PC-3 (cell line): ENCODE data around the gene MET. TPM values are rescaled to one million over a fixed set of nuclear protein-coding genes. Genes with fewer than 3 reads are reported as not detected.

Experiments used
- ATAC-seq: fragments of 200-7000 bp; cut with Tn5 transposase; 2 replicates; pipeline ENCODE4 v1.9.1; 2020; ENCODE audit warnings: mild to moderate bottlenecking, moderate library complexity
- BruUV-seq: library from RNA; stranded (reverse); fragments of 400-500 nt; replicated peaks from 2 replicates; lab custom pipeline; 2021; lab: Mats Ljungman, UMichigan
- CTCF ChIA-PET: fragments of 300-600 bp; sonication (Branson Sonifier 250); formaldehyde crosslinking; loops from one replicate; lab custom pipeline; 2022; ENCODE audit warnings: antibody characterized with exemption; lab: Charles Lee
- POLR2A ChIA-PET: fragments of 300-600 bp; sonication (Branson Sonifier 250); formaldehyde crosslinking; loops from one replicate; lab custom pipeline; 2022; ENCODE audit warnings: antibody characterized with exemption; ENCODE audit not compliant: unreplicated experiment; lab: Charles Lee
- DNase-seq: peaks from one replicate; pipeline ENCODE4 v3.0.0-alpha.2; 2015
- H2AFZ ChIP-seq: fragments of 300-600 bp; sonication (generic); 2 replicates; pipeline ENCODE4 v1.6.0; 2016; ENCODE audit warnings: antibody characterized with exemption, low read length
- H3F3A ChIP-seq: fragments of 300-600 bp; sonication (generic); one replicate; pipeline ENCODE4 v1.6.0; 2017; ENCODE audit warnings: antibody characterized with exemption, low read length, control low read depth, mild to moderate bottlenecking; ENCODE audit not compliant: unreplicated experiment
- H3K27ac ChIP-seq: fragments of 300-600 bp; sonication (generic); 2 replicates; pipeline ENCODE4 v1.5.1; 2016; ENCODE audit warnings: mild to moderate bottlenecking, low read length
- H3K27me3 ChIP-seq: fragments of 300-600 bp; sonication (generic); 2 replicates; pipeline ENCODE4 v1.6.1; 2016; ENCODE audit warnings: low read length, mixed read lengths
- H3K36me3 ChIP-seq: fragments of 300-600 bp; sonication (generic); 2 replicates; pipeline ENCODE4 v1.6.1; 2016; ENCODE audit warnings: low read depth, mixed run types, low read length, mixed read lengths
- H3K4me1 ChIP-seq: fragments of 300-600 bp; sonication (generic); 2 replicates; pipeline ENCODE4 v1.5.1; 2016; ENCODE audit warnings: low read length; ENCODE audit not compliant: insufficient read depth
- H3K4me2 ChIP-seq: fragments of 300-600 bp; sonication (generic); 2 replicates; pipeline ENCODE4 v1.6.0; 2016; ENCODE audit warnings: low read length
- H3K4me3 ChIP-seq: fragments of 300-600 bp; sonication (generic); 2 replicates; pipeline ENCODE4 v1.5.1; 2016; ENCODE audit warnings: mild to moderate bottlenecking, low read length, mixed read lengths
- H3K79me2 ChIP-seq: fragments of 300-600 bp; sonication (generic); 2 replicates; pipeline ENCODE4 v1.6.1; 2017; ENCODE audit warnings: low read length, mixed read lengths
- H3K9ac ChIP-seq: fragments of 300-600 bp; sonication (generic); 2 replicates; pipeline ENCODE4 v1.6.0; 2016; ENCODE audit warnings: mild to moderate bottlenecking, low read length
- H3K9me2 ChIP-seq: fragments of 300-600 bp; sonication (generic); replicated peaks from 2 replicates; pipeline ENCODE4 v1.6.1; 2016; ENCODE audit warnings: mixed run types, low read length, mixed read lengths
- H3K9me3 ChIP-seq: fragments of 300-600 bp; sonication (generic); 2 replicates; pipeline ENCODE4 v1.6.1; 2016; ENCODE audit warnings: low read length, mixed read lengths
- H4K20me1 ChIP-seq: fragments of 300-600 bp; sonication (generic); 2 replicates; pipeline ENCODE4 v1.6.1; 2016; ENCODE audit warnings: low read length, mixed read lengths
- EZH2 ChIP-seq: fragments of 300-600 bp; sonication (generic); IDR thresholded peaks from one replicate; pipeline ENCODE4 v1.6.1; 2017; ENCODE audit warnings: antibody characterized with exemption, mild to moderate bottlenecking, low read length; ENCODE audit not compliant: unreplicated experiment
- EZH2phosphoT487 ChIP-seq: fragments of 300-600 bp; sonication (generic); IDR thresholded peaks from 2 replicates; pipeline ENCODE4 v1.6.1; 2018; ENCODE audit warnings: mild to moderate bottlenecking, antibody characterized with exemption, low read length, borderline replicate concordance
- intact Hi-C: fragments of 100-400 bp; cut with micrococcal nuclease; formaldehyde crosslinking; loops from 2 replicates; pipeline ENCODE4 v1.9.0; 2023
- total RNA-seq: library from RNA; depleted of rRNA; stranded (reverse); fragments of >200 nt; gene quantifications from 2 replicates; pipeline ENCODE4 v1.2.3, GENCODE V29; 2014
- TF ChIP-seq, protein P1 (sequence below): fragments of 300-600 bp; sonication (generic); conservative IDR thresholded peaks from 2 replicates; pipeline ENCODE4 v1.5.1; 2017; ENCODE audit warnings: antibody characterized with exemption, low read depth, mild to moderate bottlenecking, low read length

MET gene
- total RNA-seq, 1 experiment from 2014 or later, result 118 TPM

DNA sequence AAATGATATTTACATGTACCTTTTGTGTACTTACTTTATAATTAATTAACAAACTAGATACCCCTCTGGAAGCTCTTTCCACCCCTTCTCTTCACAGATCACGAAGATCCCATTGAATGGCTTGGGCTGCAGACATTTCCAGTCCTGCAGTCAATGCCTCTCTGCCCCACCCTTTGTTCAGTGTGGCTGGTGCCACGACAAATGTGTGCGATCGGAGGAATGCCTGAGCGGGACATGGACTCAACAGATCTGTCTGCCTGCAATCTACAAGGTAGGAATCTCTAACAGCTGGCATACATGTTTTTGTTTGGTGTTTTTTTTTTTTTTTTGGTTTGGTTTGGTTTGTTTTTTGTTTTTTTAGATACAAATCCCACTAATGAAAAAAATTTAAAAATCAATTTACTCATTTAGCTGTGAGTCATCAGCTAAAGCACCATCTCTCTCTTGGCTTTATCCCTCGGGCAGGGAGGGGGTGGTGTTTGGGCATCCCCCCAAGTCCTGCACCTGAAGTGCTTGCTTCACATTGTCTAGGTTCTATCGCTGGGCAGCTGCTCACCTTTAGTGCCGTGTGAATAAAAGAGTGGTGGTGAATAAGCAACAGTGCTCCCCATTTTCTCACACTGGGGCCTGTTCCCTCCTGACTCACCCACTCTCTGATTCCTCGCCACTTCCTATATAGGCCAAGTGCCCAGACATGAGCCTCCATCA is 68.9 kb downstream of the MET start:
- ChIA-PET CTCF (no interaction called here), POLR2A (no interaction called here)
- intact Hi-C loops, result no loop called here
- Histone ChIP-seq H3K4me2 (no peak overlapping the region), H2AFZ (no peak overlapping the region), H3K36me3 (peaks cover 63% of the 10 kb centered on the region), H3K79me2 (peaks cover 9% of the 10 kb centered on the region), H3K4me3 (no peak overlapping the region), H3K27me3 (no peaks in the 10 kb centered on the region), H3K9me3 (no peaks in the 10 kb centered on the region), H3K9me2 (no peaks in the 10 kb centered on the region), H3F3A (no peaks in the 10 kb centered on the region), H3K9ac (no peak overlapping the region), H3K27ac (no peak overlapping the region), H3K4me1 (peaks cover 10% of the 10 kb centered on the region; the same call in 1 of the 2 replicates), H4K20me1 (no peaks in the 10 kb centered on the region; the same call in 1 of the 2 replicates)
- DNase-seq (no peak), ATAC-seq (no peak; the same call in 1 of the 2 replicates)
- TF ChIP-seq, protein P1, sequence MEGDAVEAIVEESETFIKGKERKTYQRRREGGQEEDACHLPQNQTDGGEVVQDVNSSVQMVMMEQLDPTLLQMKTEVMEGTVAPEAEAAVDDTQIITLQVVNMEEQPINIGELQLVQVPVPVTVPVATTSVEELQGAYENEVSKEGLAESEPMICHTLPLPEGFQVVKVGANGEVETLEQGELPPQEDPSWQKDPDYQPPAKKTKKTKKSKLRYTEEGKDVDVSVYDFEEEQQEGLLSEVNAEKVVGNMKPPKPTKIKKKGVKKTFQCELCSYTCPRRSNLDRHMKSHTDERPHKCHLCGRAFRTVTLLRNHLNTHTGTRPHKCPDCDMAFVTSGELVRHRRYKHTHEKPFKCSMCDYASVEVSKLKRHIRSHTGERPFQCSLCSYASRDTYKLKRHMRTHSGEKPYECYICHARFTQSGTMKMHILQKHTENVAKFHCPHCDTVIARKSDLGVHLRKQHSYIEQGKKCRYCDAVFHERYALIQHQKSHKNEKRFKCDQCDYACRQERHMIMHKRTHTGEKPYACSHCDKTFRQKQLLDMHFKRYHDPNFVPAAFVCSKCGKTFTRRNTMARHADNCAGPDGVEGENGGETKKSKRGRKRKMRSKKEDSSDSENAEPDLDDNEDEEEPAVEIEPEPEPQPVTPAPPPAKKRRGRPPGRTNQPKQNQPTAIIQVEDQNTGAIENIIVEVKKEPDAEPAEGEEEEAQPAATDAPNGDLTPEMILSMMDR, result no peak
- TF ChIP-seq EZH2, result no peak
- no peak for TF ChIP-seq EZH2phosphoT487
- no TSS peak for BruUV-seq

DNA sequence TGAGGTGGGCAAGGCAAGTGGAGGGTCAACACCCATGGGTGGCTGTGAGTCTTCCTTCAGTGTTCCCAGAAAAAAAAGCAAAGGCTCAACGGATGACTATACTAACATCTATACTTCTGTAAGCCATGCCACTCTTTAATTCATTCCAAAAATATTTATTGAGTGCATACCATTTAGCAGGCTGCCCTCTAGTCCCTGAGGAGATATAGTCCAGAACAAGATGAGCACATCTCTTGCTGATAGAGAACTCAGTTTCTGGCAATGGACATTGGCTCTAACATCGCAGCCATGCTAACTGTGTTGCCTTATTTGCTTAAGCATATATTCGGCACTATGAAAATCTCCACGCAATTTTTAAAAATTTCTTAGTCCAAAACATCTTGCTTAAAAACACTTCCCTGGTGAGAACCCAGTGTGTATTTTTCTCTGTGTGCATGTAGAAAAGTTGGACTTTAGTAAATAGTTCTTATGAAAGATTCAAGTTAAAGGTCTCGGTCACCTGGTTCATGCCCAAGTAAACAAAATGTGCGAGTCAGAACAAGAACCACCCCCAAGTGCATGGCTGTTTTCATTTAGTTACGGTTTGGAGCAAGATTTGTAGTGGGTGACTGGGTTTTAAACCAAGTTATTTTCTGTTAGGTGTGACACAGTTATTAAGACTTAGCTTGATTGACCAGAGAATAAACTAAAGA is 69.8 kb downstream of the MET start:
- Histone ChIP-seq H2AFZ (no peak overlapping the region), H3K79me2 (peaks cover 9% of the 10 kb centered on the region), H3K36me3 (peaks cover 63% of the 10 kb centered on the region), H4K20me1 (no peaks in the 10 kb centered on the region; the same call in 1 of the 2 replicates), H3K4me3 (no peak overlapping the region), H3K27ac (no peak overlapping the region), H3K4me1 (peaks cover 10% of the 10 kb centered on the region; the same call in 1 of the 2 replicates), H3K9me3 (no peaks in the 10 kb centered on the region), H3K4me2 (no peak overlapping the region), H3K9ac (no peak overlapping the region), H3K9me2 (no peaks in the 10 kb centered on the region), H3F3A (no peaks in the 10 kb centered on the region), H3K27me3 (no peaks in the 10 kb centered on the region)
- intact Hi-C loops, result no loop called here
- ATAC-seq, result no peak
- no TSS peak for BruUV-seq
- TF ChIP-seq, protein P1, result no peak
- TF ChIP-seq EZH2 (no peak), EZH2phosphoT487 (no peak)
- POLR2A ChIA-PET, result no interaction called here
- no peak for DNase-seq
- CTCF ChIA-PET, result no interaction called here
